K562 (cell line): Measurements from ENCODE around the gene LAMA5. TPM values are rescaled to one million over a fixed set of nuclear protein-coding genes. Genes with fewer than 3 reads are reported as not detected.
A peak's percentile ranks its signal among the peaks of the same experiment; 100 is the strongest.

Source experiments
- ATAC-seq: fragments of 200-7000 bp; cut with Tn5 transposase; 3 replicates; pipeline ENCODE4 v1.9.1; 2020; ENCODE audit warnings: moderate library complexity
- BruUV-seq: library from RNA; stranded (reverse); fragments of 400-500 nt; replicated peaks from 2 replicates; lab custom pipeline; 2021; lab: Mats Ljungman, UMichigan
- CTCF ChIA-PET: fragments of 300-600 bp; formaldehyde crosslinking; extraction: SDS; loops from one replicate; lab custom pipeline; 2021; ENCODE audit warnings: low intra/inter-chr PET ratio; lab: Yijun Ruan, JAX
- POLR2A ChIA-PET: fragments of 300-600, 350-650 bp; sonication (Branson Sonifier 250); formaldehyde crosslinking; extraction: SDS; loops from one replicate; lab custom pipeline; 2021; ENCODE audit warnings: antibody characterized with exemption, inconsistent platforms; lab: Yijun Ruan, JAX
- DNase-seq, 4 experiments: peaks; one replicate each; pipeline versions ENCODE4 v3.0.0 to v3.0.0-alpha.2; 2011 to 2018; ENCODE audit warnings: low spot score in 3 of 4, mixed read lengths in 3 of 4; ENCODE audit errors: extremely low read depth in 1 of 4
- FAIRE-seq: peaks from 2 replicates; lab custom pipeline; 2011; peaks lifted over from hg19 to GRCh38; lab: Jason Lieb, UNC
- H2AFZ ChIP-seq: 2 replicates; pipeline ENCODE4 v1.6.0; 2011; ENCODE audit warnings: low read depth, low read length, control low read depth, inconsistent platforms
- H3K27ac ChIP-seq: fragments of 200-600 bp; 3 replicates; pipeline ENCODE4 v1.8.0; 2011; ENCODE audit warnings: low read depth, mild to moderate bottlenecking, control low read depth, inconsistent platforms, low read length, moderate library complexity, mixed read lengths; ENCODE audit errors: extremely low read depth
- H3K27me3 ChIP-seq, 2 experiments: fragments of 300-600 bp in 1 of 2; 2 replicates in 1 of 2; 3 replicates in 1 of 2; pipeline versions ENCODE4 v1.6.0 to v1.8.0; 2011; ENCODE audit warnings: inconsistent platforms in 2 of 2, low read length in 2 of 2, mild to moderate bottlenecking in 1 of 2, mixed read lengths in 1 of 2, moderate library complexity in 1 of 2; ENCODE audit not compliant: control insufficient read depth in 2 of 2, insufficient read depth in 2 of 2
- H3K36me3 ChIP-seq: fragments of 300-600 bp; 3 replicates; pipeline ENCODE4 v1.8.0; 2011; ENCODE audit warnings: mild to moderate bottlenecking, low read length, inconsistent platforms; ENCODE audit not compliant: control insufficient read depth, insufficient read depth
- H3K4me1 ChIP-seq, 2 experiments: fragments of 200-600 bp in 1 of 2; replicated peaks in 1 of 2; 2 replicates in 1 of 2; 3 replicates in 1 of 2; pipeline versions ENCODE4 v1.5.1 to v1.8.0; 2011; ENCODE audit warnings: inconsistent platforms in 2 of 2, low read length in 2 of 2, mild to moderate bottlenecking in 1 of 2, mixed read lengths in 1 of 2, moderate library complexity in 1 of 2; ENCODE audit not compliant: control insufficient read depth in 2 of 2, insufficient read depth in 2 of 2
- H3K4me2 ChIP-seq: 2 replicates; pipeline ENCODE4 v1.6.1; 2011; ENCODE audit warnings: low read length, control low read depth, inconsistent platforms, mixed read lengths; ENCODE audit not compliant: insufficient read depth
- H3K4me3 ChIP-seq: fragments of 200-600 bp; sonication (generic), shearing (Covaris generic); 2 replicates; pipeline ENCODE4 v1.5.1; 2016; ENCODE audit warnings: control low read depth, inconsistent platforms
- H3K79me2 ChIP-seq: fragments of 200-600 bp; 3 replicates; pipeline ENCODE4 v1.8.0; 2011; ENCODE audit warnings: low read length, inconsistent platforms; ENCODE audit not compliant: control insufficient read depth, insufficient read depth
- H3K9ac ChIP-seq, 2 experiments: 2 replicates each; pipeline versions ENCODE4 v1.6.0 to v1.6.1; 2011; ENCODE audit warnings: low read depth in 2 of 2, low read length in 2 of 2, control low read depth in 1 of 2, inconsistent platforms in 1 of 2, mild to moderate bottlenecking in 1 of 2, mixed read lengths in 1 of 2; ENCODE audit not compliant: insufficient read depth in 1 of 2
- H3K9me1 ChIP-seq: one replicate; pipeline ENCODE4 v1.6.0; 2011; ENCODE audit warnings: inconsistent platforms, mild to moderate bottlenecking, low read length, moderate library complexity; ENCODE audit not compliant: control insufficient read depth, insufficient read depth
- H3K9me3 ChIP-seq: replicated peaks from 2 replicates; pipeline ENCODE4 v1.5.1; 2011; ENCODE audit warnings: low read depth, low read length, inconsistent platforms; ENCODE audit not compliant: control insufficient read depth, insufficient read depth
- H4K20me1 ChIP-seq: replicated peaks from 2 replicates; pipeline ENCODE4 v1.6.1; 2011; ENCODE audit warnings: low read length, inconsistent platforms, mixed read lengths; ENCODE audit not compliant: control insufficient read depth, insufficient read depth
- ADNP ChIP-seq: fragments of 200-800 bp; sonication (Bioruptor generic); IDR thresholded peaks from 2 replicates; pipeline ENCODE4 v1.6.1; 2016; ENCODE audit warnings: missing genetic modification characterization, missing compliant biosample characterization
- CBX8 ChIP-seq: fragments of 200-600 bp; sonication (generic); IDR thresholded peaks from 2 replicates; pipeline ENCODE4 v1.6.1; 2012; ENCODE audit warnings: borderline replicate concordance, mixed run types, low read depth, mild to moderate bottlenecking, moderate library complexity, mixed read lengths, low read length, control low read depth, inconsistent platforms; ENCODE audit not compliant: poor library complexity, severe bottlenecking; ENCODE audit errors: extremely low read depth
- HLTF ChIP-seq: fragments of 450-650 bp; IDR thresholded peaks from 2 replicates; pipeline ENCODE4 v1.6.1; 2016
- NR2C2 ChIP-seq, 2 experiments: fragments of 200-800 bp in 1 of 2; sonication (Bioruptor generic) in 1 of 2; sonication (generic) in 1 of 2; formaldehyde crosslinking in 1 of 2; IDR thresholded peaks; 2 replicates each; pipeline versions ENCODE4 v1.6.1 to v1.8.0; 2016 to 2022; ENCODE audit warnings: mild to moderate bottlenecking in 1 of 2, missing compliant biosample characterization in 1 of 2, missing genetic modification characterization in 1 of 2, missing genetic modification reagents in 1 of 2
- SIX5 ChIP-seq, 2 experiments: IDR thresholded peaks; 2 replicates each; pipeline ENCODE4 v1.6.1; 2011; ENCODE audit warnings: low read length in 2 of 2, borderline replicate concordance in 1 of 2, low read depth in 1 of 2, mild to moderate bottlenecking in 1 of 2, moderate library complexity in 1 of 2; ENCODE audit not compliant: insufficient read depth in 1 of 2
- STAT5A ChIP-seq: IDR thresholded peaks from 2 replicates; pipeline ENCODE4 v1.6.1; 2012; ENCODE audit warnings: low read length, inconsistent platforms, borderline replicate concordance
- TBP ChIP-seq: optimal IDR thresholded peaks from 2 replicates; pipeline ENCODE3; 2011; ENCODE audit warnings: low read depth, low read length, improper control_type of control experiment
- ZBTB17 ChIP-seq: fragments of 450-650 bp; formaldehyde crosslinking; IDR thresholded peaks from 2 replicates; pipeline ENCODE4 v1.4.0; 2020; ENCODE audit warnings: mild to moderate bottlenecking
- ZFX ChIP-seq: sonication (generic); formaldehyde crosslinking; IDR thresholded peaks from 2 replicates; pipeline ENCODE4 v1.8.0; 2022; ENCODE audit warnings: mild to moderate bottlenecking, missing genetic modification reagents, moderate library complexity
- ZNF24 ChIP-seq: fragments of 450-650 bp; IDR thresholded peaks from 2 replicates; pipeline ENCODE4 v1.6.1; 2016
- ZNF408 ChIP-seq: fragments of 250-450 bp; sonication (Bioruptor Pico); IDR thresholded peaks from 2 replicates; pipeline ENCODE4 v1.4.0; 2020; ENCODE audit warnings: low read depth, mild to moderate bottlenecking, moderate library complexity
- WGBS: fragments of 100-300 bp; shearing (Covaris generic); methylation state at CpG from one replicate; pipeline ENCODE4 v1.1.6; 2016; ENCODE audit warnings: low coverage, mixed read lengths; ENCODE audit not compliant: insufficient coverage; ENCODE audit errors: missing lambda C conversion rate; 5-methylcytosine and 5-hydroxymethylcytosine counted together
- in situ Hi-C: fragments of 300-500 bp; cut with MboI; formaldehyde crosslinking; loops from 4 replicates; pipeline ENCODE4 v1.15.0; 2018; ENCODE audit warnings: inconsistent platforms, mixed read lengths
- intact Hi-C: fragments of 100-400 bp; cut with micrococcal nuclease; formaldehyde crosslinking; loops from 2 replicates; pipeline ENCODE4 v1.14.2; 2022
- polyA plus RNA-seq, 8 experiments: library from polyadenylated mRNA; depleted of rRNA in 4 of 8; stranded (reverse) in 5 of 8; unstranded in 3 of 8; fragments of >200 nt; fragmentation: Nextera tagmentation in 2 of 8; fragmentation: Illumina TruSeq in 1 of 8; extraction: Ambion mirVana in 2 of 8; extraction: Trizol in 1 of 8; gene quantifications; 2 replicates each; pipeline versions ENCODE4 v1.2.1 to v1.2.3, GENCODE V29; 2011 to 2014; ENCODE audit warnings: inconsistent platforms in 1 of 8, missing spikeins in 1 of 8
- total RNA-seq, 7 experiments: library from RNA; depleted of rRNA in 6 of 7; stranded (reverse); fragments of >200 nt in 6 of 7; fragmentation: Illumina TruSeq in 2 of 7; extraction: Trizol in 2 of 7; gene quantifications; 2 replicates each; pipeline versions ENCODE4 v1.2.1 to v1.2.3, GENCODE V29; 2011 to 2021; ENCODE audit warnings: low replicate concordance in 1 of 7
- TF ChIP-seq, protein P1 (sequence below): fragments of 450-650 bp; IDR thresholded peaks from 2 replicates; pipeline ENCODE4 v1.6.1; 2014; ENCODE audit warnings: low read depth, mild to moderate bottlenecking, moderate library complexity, borderline replicate concordance
- TF ChIP-seq, protein P2 (sequence below): fragments of 250-450 bp; sonication (Bioruptor Pico); IDR thresholded peaks from 2 replicates; pipeline ENCODE4 v1.4.0; 2020; ENCODE audit warnings: borderline replicate concordance
- TF ChIP-seq, protein P3 (sequence below), 3 experiments: IDR thresholded peaks in 2 of 3; conservative IDR thresholded peaks in 1 of 3; 2 replicates each; pipeline ENCODE4 v1.5.1; 2011 to 2012; ENCODE audit warnings: low read length in 3 of 3, mild to moderate bottlenecking in 3 of 3, control low read depth in 2 of 3, improper control_type of control experiment in 1 of 3, inconsistent platforms in 1 of 3, low read depth in 1 of 3, mixed read lengths in 1 of 3, moderate library complexity in 1 of 3; ENCODE audit not compliant: insufficient read depth in 2 of 3
- TF ChIP-seq, protein P4 (sequence below): fragments of 250-450 bp; sonication (Bioruptor Pico); IDR thresholded peaks from 2 replicates; pipeline ENCODE4 v1.5.0; 2021

The LAMA5 gene
- total and polyA plus RNA-seq, 9 of the 15 experiments (the other 6 are each of a cell fraction or from before 2014, with no cell fraction given), result 0.31 to 101 (median 7.8) TPM

DNA sequence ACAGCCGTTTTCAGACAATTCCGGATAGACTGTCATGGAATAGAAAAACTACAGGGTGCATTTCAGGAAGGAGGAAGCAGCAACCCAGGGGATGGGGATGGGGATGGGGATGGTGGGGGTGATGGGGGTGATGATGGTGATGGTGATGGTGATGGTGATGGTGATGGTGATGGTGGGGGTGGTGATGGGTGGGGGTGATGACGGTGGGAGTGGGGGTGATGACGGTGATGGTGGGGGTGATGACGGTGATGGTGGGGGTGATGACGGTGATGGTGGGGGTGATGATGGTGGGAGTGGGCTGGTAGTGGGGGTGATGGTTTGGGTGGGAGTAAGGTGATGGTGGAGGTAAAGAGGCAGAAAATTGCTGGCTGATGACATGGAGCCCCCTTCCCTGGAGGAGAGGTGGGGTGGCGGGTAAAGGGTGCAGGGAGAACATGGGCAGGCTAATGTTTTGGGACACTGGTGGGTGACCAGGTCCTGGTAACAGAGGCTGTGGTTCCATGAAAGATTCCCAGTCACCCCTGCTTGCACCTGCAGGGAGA, 17.5 kb downstream of the LAMA5 start:
- FAIRE-seq, result no peak

More for the DNA sequence above, 17.5 kb downstream of the LAMA5 start:
- peaks cover 2% of the 10 kb centered on the region for H3K9me1 ChIP-seq
- TF ChIP-seq STAT5A (no peak), ZBTB17 (no peak), ZNF24 (no peak), ZFX (CRISPR knock-in tag) (no peak), ADNP (tag) (no peak), HLTF (no peak), ZNF408 (CRISPR knock-in tag) (no peak), NR2C2 (CRISPR knock-in tag; IDR thresholded peaks at IDR 0.05) (no peak), NR2C2 (tag; IDR thresholded peaks at IDR 0.05) (no peak), CBX8 (no peak), TBP (no peak), SIX5 (IDR thresholded peaks at IDR 0.05; ENCODE audit: borderline replicate concordance in 1 of 2, insufficient read depth in 1 of 2, low read depth in 1 of 2, low read length in 2 of 2) (no peak)
- TF ChIP-seq, protein P1, sequence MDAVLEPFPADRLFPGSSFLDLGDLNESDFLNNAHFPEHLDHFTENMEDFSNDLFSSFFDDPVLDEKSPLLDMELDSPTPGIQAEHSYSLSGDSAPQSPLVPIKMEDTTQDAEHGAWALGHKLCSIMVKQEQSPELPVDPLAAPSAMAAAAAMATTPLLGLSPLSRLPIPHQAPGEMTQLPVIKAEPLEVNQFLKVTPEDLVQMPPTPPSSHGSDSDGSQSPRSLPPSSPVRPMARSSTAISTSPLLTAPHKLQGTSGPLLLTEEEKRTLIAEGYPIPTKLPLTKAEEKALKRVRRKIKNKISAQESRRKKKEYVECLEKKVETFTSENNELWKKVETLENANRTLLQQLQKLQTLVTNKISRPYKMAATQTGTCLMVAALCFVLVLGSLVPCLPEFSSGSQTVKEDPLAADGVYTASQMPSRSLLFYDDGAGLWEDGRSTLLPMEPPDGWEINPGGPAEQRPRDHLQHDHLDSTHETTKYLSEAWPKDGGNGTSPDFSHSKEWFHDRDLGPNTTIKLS, result no peak
- TF ChIP-seq, protein P2, sequence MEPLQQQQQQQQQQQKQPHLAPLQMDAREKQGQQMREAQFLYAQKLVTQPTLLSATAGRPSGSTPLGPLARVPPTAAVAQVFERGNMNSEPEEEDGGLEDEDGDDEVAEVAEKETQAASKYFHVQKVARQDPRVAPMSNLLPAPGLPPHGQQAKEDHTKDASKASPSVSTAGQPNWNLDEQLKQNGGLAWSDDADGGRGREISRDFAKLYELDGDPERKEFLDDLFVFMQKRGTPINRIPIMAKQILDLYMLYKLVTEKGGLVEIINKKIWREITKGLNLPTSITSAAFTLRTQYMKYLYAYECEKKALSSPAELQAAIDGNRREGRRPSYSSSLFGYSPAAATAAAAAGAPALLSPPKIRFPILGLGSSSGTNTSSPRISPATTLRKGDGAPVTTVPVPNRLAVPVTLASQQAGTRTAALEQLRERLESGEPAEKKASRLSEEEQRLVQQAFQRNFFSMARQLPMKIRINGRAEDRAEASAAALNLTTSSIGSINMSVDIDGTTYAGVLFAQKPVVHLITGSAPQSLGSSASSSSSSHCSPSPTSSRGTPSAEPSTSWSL (CRISPR knock-in tag), result no peak
- TF ChIP-seq, protein P3, sequence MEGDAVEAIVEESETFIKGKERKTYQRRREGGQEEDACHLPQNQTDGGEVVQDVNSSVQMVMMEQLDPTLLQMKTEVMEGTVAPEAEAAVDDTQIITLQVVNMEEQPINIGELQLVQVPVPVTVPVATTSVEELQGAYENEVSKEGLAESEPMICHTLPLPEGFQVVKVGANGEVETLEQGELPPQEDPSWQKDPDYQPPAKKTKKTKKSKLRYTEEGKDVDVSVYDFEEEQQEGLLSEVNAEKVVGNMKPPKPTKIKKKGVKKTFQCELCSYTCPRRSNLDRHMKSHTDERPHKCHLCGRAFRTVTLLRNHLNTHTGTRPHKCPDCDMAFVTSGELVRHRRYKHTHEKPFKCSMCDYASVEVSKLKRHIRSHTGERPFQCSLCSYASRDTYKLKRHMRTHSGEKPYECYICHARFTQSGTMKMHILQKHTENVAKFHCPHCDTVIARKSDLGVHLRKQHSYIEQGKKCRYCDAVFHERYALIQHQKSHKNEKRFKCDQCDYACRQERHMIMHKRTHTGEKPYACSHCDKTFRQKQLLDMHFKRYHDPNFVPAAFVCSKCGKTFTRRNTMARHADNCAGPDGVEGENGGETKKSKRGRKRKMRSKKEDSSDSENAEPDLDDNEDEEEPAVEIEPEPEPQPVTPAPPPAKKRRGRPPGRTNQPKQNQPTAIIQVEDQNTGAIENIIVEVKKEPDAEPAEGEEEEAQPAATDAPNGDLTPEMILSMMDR (IDR thresholded peaks at IDR 0.05 in 2 of 3, conservative IDR thresholded peaks at IDR 0.05 in 1 of 3; ENCODE audit: insufficient read depth in 2 of 3, low read depth in 1 of 3, low read length in 3 of 3), result no peak
- TF ChIP-seq, protein P4, sequence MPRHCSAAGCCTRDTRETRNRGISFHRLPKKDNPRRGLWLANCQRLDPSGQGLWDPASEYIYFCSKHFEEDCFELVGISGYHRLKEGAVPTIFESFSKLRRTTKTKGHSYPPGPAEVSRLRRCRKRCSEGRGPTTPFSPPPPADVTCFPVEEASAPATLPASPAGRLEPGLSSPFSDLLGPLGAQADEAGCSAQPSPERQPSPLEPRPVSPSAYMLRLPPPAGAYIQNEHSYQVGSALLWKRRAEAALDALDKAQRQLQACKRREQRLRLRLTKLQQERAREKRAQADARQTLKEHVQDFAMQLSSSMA (CRISPR knock-in tag), result no peak
- BruUV-seq, result no TSS peak
- no peak overlapping the region for H2AFZ ChIP-seq
- H3K4me1 ChIP-seq, result peaks cover 0 to 43% of the 10 kb centered on the region in 2 experiments; a peak in 2 of 5 replicates
- POLR2A ChIA-PET, result interaction anchor here (0.9 to 1.3 kb wide), 3 partner anchors 8 to 26 kb away, joined by 3 to 5 read pairs (median 4); no protein-coding TSS in a partner anchor
- WGBS, result 68% methylated on average over 7 of the region's 7 CpGs
- H3K36me3 ChIP-seq, result peaks cover 72% of the 10 kb centered on the region; the same call in 2 of the 3 replicates
- ATAC-seq (no peak), DNase-seq (peak in 3 of 4 experiments; percentile 41 to 59 (median 48))
- CTCF ChIA-PET, result no interaction called here
- H3K4me2 ChIP-seq, result no peak overlapping the region
- in situ Hi-C loops, result no loop called here
- no peak overlapping the region for H3K27ac ChIP-seq
- no peak overlapping the region for H3K9ac ChIP-seq
- intact Hi-C loops, result no loop called here
- H3K9me3 ChIP-seq, result no peaks in the 10 kb centered on the region
- H3K4me3 ChIP-seq, result no peak overlapping the region
- H4K20me1 ChIP-seq, result no peaks in the 10 kb centered on the region
- H3K79me2 ChIP-seq, result peaks cover 1% of the 10 kb centered on the region; the same call in 1 of the 3 replicates
- no peaks in the 10 kb centered on the region for H3K27me3 ChIP-seq
